GM12891 (cell line): Measurements from ENCODE around the gene SNUPN.

Source experiments
- POLR2A ChIP-seq: IDR thresholded peaks from 2 replicates; pipeline ENCODE4 v1.6.1; 2011; ENCODE audit warnings: low read depth, low read length, control low read depth
- POLR2AphosphoS5 ChIP-seq: IDR thresholded peaks from 2 replicates; pipeline ENCODE4 v1.6.1; 2011; ENCODE audit warnings: low read depth, low read length, control low read depth
- SPI1 ChIP-seq: IDR thresholded peaks from 2 replicates; pipeline ENCODE4 v1.6.1; 2011; ENCODE audit warnings: low read depth, low read length, control low read depth
- TAF1 ChIP-seq: IDR thresholded peaks from 2 replicates; pipeline ENCODE4 v1.6.1; 2011; ENCODE audit warnings: low read depth, low read length, control low read depth

DNA sequence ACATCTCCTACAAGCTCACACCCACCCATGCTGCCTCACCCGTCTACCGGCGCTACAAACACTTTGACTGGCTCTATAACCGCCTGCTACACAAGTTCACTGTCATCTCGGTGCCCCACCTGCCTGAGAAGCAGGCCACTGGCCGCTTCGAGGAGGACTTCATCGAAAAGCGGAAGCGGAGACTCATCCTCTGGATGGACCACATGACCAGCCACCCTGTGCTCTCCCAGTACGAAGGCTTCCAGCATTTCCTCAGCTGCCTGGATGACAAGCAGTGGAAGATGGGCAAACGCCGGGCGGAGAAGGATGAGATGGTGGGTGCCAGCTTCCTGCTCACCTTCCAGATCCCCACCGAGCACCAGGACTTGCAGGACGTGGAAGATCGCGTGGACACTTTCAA is 24.3 kb upstream of the SNUPN start:
- TF ChIP-seq TAF1 (no peak), POLR2A (no peak), POLR2AphosphoS5 (no peak), SPI1 (no peak)
